Right forelimb (tissue), 1 donor: ENCODE measurements around the gene PML.

Experiments used
- DNase-seq: peaks from one replicate; pipeline ENCODE4 v3.0.0-alpha.2; 2018

Gene PML

DNA sequence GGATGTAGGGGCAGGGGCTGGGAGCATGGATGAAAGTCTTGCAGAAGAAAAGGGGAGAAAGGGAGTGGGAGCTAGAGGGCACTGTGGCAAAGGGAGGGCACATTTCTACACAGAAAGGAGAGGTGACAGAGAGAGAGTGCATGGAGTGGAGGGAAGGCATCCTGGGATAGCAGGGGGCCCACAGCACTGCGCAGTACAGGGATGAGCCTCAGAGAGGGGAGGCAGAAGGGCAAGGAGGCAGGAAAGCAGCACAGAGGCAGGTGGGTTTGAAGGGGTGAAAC is 7.8 kb upstream of the PML start:
- no peak for DNase-seq

DNA sequence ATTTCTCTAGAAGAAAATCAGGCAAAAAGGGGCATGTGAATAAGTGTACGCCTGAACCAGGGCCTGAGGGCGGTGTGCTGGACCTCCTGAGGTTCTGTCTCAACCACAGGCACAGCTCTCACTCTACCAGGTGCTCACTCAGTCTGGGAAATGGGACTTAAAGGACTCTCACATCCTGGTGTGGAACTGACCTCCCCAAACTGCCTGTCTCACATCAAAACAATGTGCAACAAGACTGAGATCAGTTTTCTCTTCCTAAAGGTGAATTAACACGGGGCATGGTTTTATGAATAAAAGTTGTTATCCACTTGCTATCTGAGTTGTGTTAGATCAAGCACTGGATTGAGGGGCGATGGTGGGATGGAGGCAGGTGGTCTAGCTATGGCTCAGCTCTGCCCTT is 7.3 kb upstream of the PML start:
- DNase-seq: no peak

DNA sequence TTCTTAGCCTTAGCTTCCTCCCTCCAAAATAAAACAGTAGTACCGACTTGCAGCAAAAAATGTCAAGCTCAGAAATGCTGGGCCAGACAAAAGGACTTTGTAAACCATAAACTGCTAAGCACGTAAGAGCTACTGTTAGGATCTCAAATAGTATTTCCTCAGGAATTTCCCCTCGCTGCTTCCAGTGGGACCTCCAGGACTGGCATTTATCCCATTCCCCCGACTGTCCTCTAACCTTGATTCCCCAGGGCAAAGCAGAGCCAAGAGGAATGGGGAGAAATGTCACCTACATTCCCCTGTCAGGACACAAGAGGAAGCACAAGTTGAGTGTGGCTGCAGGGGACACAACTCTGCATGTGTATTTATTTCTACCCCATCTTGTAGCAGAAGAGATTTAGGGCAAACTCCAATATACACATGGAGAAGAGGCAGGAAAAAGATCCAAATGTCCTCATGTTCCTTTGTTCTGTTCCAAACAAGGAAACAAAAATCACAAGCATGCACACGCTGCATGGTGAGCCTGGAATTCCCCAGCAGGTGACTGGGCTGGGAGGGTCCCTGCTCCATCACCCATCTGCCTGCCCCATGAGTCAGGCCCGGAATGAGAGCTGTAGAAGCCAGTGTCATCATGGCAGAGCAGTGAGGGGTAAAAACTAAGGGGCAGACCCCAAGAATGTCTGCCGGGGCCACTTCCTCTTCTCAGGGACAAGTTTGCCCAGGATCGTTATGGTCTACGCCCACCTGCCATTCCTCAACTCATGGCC is 6.7 kb upstream of the PML start:
- DNase-seq: no peak

DNA sequence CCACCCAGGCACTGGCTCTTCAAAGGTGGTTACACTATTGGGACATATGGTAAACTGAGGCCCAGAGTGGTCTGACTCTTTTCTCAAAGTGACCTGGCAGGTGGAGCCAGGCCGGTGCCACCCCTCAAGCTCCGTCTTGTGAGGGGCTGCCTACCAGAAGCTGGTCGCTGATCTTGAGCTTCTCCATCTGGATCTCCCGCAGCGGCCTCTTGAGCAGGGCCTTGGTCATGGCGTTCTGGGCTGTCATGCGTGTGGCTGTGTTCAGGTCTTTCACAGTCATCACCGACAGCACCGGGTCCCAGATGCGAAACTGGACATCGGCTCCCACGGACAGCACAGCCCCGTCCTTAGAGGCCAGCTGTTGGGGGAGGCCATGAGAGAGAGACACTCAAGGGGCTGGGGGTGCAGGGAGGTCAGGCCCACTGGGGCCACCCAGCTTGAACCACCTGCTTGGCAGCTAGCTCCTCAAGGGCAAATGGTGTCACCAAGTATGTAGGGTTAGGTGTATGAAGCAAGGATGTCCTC is 6.0 kb upstream of the PML start:
- DNase-seq: no peak

DNA sequence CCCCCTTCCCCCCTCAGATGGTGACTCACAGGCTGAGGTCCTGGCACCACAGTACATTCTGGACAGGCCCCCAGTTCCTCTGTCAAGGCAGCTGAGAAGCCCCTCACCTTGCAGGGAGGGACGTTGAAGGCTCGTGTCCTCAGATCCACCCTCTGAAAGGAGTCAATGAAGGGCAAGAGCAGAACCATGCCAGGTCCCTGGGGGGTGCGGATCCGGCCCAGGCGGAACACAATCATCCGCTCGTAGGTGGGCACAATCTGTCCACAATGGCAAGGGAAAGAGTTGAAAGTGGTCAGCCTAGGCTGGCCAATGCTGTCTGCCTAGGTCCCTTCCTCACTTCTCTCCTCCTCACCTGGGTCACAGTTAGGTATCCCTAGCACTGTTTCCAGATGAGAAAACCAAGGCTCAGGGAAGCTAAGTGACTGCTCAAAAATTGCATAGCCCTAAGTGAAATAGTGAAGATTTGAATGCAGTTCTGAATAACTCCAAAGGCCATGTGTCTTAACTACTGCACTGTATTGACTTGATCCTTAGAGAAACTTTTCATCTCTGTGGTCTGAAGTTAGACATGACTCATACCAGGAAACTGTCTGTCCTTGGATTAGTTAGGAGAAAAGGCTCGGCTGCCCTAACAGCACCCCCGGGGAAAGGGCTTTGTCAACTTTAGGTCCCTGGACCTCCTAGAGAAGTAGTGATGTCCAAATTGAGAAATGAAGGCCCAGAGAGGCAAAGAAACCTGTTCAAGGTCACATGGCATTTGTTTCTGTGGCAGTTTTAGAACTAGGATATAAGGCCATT is 5.3 kb upstream of the PML start:
- no peak for DNase-seq

DNA sequence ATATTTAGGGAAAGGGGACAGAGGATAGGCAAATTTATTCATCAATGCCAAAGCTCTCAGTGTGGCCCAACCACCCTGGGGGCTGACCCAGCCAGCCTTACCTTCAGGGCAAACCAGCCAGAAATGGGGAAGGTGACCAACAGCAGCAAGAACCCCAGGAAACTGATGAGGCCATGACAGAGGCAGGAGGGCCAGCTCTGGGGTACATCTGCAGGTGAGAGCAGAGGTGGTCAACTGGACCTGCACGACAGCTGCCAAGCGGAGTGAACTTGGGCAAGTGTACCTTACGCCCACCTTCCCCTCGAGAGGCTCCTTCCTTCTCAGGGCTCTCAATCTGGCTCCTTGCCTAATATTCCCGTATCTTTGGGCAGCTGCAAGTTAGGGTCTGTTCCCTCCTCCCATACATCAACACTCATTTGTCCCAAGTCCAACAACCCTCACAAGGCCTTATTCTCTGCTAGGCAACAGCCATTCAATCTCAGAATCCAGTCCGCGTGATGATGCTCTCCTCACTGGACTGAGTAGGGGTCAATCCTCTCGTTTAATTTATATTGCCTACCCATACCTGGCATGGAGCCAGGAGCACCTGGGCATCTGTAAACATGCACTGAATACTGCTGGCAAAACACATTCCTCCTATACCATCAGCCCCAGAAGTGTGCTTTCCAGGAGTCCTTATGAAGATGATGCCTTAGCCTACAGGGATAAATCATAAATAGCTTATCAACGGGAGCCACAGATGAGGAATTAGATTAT is 4.1 kb upstream of the PML start:
- no peak for DNase-seq

DNA sequence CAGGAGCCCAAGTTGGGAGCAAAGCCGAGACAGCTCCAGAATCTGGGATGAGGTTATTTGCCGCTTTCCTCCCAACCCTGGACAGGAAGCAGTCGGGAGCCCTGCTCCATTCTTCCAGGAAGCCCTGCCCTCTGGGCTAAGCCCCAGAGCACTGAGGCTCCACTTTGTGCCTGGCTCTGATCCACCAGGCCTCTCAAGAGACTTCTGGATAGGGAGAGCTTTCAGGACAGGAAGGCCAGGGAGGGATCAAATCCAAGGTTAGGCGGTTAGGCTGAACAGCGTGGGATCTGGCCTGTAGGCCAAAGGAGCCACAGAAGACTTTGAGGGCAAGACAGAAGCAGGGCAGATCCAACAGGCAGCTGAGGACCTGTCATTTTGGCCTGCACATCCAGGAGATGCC is 3.3 kb upstream of the PML start:
- no peak for DNase-seq

DNA sequence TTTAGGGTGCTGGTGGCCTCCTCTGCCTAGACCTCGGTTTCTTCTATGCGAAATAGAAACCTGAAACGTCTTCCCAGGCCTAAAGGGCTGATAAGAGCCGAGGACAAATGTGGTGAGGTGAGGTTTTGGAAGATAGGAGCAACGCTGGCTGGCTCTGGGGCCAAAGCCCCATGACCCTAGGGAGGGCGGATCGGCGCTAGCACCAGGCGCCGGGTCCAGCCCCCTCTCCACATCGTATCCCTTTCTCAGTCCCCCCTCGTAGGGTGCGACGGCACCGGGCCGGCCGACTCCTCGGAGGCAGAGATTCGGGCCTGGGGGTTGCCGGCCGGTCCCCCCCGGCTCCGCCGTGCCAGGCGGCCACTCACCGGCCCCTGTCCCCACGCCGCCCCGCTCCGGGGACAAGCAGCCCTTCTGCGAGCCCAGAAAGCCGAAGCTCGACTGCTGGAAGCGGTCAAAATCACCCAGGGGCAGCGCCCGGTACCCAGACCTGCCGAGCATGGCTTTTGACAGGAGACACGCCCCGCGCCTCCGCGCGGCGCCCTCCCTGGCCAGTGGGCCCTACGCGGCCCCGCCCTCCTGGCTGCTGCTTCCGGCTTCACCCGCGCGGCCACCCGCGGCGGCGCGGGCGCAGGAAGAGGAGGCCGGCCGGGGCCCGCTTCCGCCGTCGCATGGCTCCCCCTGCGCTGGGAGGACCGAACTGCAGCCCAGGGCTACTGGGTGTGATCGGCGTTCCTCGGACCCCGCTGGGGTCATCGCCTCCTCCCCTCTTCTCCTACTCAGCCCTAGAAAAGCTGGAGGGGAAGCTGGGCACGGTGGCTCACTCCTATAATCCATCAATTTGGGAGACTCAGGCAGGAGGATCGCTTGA is 2.6 kb upstream of the PML start, which contains the start of gene STOML1:
TSS of gene STOML1 (minus strand) at position 570 of the 868 bp plus-strand sequence. CDS start at position 498, 72 bp downstream.
- DNase-seq: peak; percentile 96

DNA sequence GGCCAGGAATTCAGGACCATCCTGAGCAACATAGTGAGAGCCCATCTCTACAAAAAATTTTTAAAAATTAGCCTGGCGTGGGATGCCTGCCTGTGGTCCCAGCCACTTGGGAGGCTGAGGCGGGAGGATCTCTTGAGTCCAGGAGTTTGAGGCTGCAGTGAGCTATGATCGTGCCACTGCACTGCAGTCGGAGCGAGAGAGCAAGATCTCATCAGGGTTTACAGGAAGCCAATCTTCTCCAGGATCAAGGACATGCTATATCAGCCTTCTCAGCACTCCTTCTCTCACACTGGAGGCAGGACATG is 2.0 kb upstream of the PML start:
- no peak for DNase-seq

DNA sequence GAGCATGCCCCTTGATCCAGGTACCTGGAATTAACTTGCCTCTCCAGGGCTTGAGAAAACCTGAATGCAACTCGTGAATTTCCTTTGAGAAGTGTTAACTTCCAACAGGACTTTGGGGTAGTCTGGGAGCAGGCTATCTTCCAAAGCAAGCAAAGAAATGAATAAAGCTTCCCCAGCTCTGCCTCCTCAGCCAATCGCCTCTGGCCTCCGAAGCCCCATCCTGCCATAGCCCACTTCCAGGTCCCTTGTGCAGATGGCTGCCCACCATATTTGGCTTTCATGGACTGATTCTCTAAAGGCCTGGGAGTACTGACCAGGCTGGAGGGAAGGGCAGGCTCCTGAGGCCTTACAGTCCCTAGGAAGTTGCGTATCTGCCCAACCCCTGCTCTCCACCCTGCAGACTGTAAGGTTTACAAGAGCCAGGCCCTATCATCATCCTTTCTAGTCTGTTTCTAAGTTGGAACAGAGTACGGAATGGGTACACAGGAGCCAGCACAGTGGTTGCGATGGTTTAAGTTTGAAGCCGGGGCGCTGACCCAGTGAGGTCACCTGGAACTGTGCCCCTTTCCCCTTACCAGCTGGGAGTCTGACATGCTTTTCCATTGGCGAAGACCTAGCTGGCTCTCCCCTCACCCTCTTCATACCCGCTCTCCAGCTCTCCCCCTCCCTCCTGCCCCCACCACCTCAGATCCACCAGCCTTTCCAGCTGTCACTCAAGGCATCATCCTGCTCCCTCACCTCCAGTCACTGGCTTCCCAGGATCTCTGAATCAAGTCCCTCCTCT is 1.1 kb upstream of the PML start:
- DNase-seq: no peak

DNA sequence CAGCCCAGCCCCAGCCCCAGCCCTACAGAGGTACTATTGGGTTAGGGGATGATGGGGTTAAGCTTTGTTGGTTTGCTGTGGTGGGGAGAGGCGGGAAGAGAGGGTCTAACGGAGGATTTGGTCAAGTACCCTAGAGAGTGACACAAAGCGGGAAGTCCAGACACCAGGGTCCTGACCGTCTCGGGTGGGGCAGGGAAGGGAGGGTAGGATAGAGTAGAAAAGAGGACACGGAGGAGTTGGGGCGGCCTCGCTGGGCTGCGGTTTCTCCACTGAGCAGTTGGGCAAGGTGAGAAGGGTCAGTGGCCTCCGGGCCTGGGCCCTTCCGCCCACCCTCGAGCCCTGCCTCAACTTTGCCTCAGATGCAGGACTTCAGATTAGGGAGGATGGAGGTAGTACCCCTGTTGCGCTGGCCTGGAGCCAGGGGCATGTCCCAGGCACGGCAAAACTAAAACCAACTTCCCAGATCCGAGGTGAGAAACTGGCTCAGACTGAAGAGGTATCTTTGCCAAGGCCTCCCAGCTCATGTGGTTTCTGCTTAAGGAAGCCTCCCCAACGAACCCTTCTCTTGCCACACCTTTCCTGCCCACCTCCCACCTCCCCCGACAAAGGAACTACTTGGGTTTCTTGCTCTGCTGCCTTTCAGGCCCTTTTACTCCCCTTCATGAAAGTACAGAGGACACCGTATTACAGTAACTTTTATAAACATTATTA is 551 bp downstream of the PML start:
- DNase-seq: no peak

DNA sequence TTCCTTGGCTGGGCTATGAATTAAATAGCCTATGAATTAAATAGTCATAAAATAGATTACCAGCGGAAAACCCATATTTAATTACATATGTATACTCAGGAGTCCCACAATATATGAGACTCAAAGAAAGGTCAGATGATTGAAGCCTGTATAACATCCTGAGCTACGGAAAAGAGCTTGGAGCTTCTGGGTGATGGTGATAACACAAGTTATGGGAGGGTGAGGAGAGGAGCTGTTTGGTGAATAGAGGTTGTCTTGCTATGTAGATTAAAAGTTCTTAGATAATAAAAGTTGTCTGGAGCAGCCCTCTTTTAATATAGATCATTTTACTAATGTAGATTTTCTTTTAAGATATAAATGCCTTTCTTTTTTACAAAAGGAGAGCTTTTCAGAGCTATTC is 1.8 kb downstream of the PML start:
- no peak for DNase-seq

DNA sequence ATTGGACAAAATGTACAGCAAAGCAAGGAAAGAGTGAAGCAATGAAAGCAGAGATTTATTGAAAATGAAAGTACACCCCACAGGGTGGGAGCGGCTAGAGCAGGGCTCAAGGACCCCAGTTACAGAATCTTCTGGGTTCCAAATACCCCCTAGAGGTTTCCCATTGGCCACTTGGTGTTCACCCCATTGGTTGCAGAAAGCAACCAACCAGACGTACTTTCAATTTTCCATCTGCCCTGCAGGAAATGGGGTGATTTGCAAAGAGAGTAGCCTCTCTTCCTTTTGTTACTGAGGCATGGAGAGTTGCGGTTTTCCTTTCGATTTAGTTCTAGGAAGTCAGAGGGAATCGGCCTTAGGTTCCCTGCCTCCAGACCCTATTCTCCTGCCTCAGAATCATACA is 2.4 kb downstream of the PML start:
- DNase-seq: no peak

DNA sequence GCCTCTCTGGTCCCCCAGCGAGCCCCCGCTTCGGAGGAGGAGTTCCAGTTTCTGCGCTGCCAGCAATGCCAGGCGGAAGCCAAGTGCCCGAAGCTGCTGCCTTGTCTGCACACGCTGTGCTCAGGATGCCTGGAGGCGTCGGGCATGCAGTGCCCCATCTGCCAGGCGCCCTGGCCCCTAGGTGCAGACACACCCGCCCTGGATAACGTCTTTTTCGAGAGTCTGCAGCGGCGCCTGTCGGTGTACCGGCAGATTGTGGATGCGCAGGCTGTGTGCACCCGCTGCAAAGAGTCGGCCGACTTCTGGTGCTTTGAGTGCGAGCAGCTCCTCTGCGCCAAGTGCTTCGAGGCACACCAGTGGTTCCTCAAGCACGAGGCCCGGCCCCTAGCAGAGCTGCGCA is 3.5 kb downstream of the PML start:
- no peak for DNase-seq

DNA sequence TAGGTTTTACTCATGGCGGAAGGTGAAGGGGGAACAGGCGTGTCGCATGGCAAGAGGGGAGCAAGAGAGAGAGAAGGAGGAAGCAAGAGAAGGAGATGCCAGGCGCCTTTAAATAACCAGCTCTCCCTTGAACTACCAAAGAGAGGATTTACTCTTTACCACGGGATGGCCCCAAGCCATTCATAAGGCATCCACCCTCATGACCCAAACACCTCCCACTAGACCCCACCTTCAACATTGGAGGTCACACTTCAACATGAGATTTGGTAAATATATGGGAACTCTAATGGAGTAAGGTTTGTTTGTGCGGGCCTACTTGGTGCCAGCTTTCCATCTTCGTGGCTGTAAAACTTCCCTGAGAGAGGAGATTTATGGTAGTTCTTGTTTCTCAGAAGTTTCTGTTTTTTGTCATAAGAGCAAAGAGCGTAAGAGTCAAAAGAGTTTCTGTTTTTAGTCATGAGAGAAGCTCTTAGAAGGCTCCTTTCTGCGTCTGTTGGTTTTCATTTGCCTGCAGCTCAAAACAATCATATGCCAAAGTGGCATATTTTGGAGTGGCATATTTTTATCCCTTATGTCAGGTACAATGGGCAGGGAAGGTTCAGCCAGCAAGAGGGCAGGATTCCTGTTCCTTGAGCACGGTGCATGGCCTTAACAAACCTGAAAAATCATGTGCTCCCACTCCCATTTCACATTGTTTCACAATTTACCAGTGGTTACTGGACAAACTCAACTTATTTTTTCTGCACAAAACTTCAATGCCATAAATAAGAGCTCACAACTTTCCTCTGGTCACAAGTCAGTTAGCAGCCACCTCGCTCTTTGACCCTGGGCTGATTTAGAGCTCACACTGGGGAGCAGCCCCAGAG is 12.5 kb downstream of the PML start:
- DNase-seq: no peak

DNA sequence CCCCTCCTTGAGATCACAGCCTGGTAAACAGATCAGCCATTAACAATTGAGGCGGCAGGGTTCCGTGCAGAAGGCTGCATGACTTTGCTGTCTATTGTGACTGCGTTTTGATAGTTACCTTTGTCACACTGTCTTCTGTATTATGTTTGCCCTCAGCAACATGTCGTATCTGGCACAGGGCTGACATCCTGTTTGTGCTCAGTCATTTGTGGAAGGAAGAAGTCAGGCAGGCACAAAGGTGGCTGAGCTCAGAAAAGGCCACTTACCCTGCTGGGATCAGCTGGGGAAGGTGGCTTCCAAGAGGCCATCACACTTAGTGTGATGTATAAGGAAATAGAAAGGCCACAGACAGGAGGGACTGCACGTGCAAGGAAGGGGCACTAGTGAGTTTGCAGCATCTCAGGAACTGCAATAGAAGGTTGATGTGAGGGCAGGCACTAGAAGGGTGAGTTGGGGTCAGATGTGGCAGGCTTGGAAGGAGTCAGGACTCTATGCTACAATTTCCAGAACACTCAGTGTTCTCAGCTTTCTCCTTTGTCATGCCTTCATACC is 13.4 kb downstream of the PML start:
- DNase-seq: no peak

DNA sequence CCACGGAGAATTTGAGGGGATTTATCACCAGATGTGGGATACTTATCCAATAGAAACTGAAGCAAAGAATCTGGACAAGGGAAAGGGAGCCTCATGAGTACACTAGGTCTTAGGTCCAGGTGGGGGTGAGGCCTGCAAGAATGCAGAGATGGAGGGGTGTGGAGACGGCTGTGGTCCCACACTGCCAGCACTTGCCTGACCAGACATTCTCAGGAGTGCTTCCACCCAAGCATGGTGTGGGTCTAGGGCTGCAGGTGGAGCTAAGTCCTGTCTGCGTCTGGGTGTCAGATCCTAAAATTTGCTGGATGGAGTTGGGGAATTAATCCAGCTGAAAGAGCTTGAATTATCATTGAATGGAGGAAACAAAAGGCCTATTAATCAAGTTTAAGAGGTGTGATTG is 14.4 kb downstream of the PML start:
- DNase-seq: no peak

DNA sequence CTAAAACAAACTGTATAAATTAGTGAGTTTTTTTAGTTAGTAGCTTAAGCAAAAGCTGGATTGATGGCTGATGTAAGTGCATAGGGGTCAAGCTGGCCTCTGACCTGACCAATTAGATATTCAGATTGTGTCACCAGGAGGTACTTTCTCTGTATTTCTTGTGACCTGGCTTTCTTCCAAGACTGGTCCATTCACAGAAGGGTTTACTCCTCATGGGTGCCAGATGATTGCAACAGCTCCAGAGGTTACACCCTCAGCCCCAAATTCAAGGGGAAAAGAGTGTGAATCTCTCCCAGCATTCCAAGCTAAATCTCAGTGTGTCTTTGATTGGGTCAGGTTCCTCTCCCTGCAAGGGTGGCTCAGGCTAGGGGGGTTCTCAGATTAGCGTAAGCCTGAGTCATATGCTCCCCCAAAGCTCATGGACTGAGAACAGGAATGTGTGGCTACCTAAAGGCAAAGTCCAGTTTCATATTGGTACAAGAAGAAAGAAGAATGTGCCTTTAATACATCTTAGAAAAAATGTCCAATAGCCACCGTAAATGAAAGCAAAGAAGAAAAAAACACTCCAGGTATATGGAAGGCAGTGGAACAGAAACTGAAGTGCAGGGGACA is 16.5 kb downstream of the PML start:
- DNase-seq: no peak

DNA sequence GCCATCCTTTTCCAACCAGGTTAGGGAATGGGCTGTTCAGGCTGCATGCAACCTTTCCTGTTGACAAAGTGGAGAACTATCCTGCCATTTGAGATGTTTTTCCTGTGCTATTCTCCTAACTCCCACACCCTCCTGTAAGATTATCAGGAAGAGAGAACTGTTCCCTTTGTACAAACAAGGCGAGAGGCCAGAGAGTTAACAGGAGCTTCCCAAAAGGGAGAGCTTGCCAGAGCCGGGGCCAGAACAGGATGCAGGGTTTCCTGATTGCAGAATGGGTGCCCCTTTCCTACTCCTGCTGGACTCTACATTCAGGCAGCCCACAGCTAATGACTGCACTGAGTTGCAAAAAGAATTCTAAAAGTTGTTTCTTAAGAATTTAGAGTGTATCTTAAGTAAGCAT is 17.1 kb downstream of the PML start:
- DNase-seq: no peak
